ENCODE data around the gene UBAC1.

Gene UBAC1

GRCh38 chr9:135883410-135884089 is 77.6 kb downstream of the UBAC1 start:
- no peak for DNase-seq (ENCODE audit: low spot score)

Measured in ecto neural progenitor cell (in vitro differentiated cells).